GM10248 (cell line): ENCODE results near the gene LHX4.

Experiments used
- CTCF ChIA-PET: fragments of 300-600 bp; sonication (Branson Sonifier 250); formaldehyde crosslinking; extraction: SDS; loops from one replicate; lab custom pipeline; 2021; ENCODE audit warnings: antibody characterized with exemption; lab: Yijun Ruan, JAX
- POLR2A ChIA-PET: fragments of 350-650 bp; sonication (Branson Sonifier 250); formaldehyde crosslinking; extraction: SDS; loops from one replicate; lab custom pipeline; 2020; ENCODE audit warnings: antibody characterized with exemption; lab: Yijun Ruan, JAX
- DNase-seq: peaks from one replicate; pipeline ENCODE4 v3.0.0; 2012; ENCODE audit errors: extremely low spot score
- TF ChIP-seq, protein P1 (sequence below): IDR thresholded peaks from 2 replicates; pipeline ENCODE4 v1.5.1; 2012; ENCODE audit warnings: mild to moderate bottlenecking, low read depth; ENCODE audit errors: extremely low read depth, missing control alignments, control extremely low read depth

Gene LHX4

DNA sequence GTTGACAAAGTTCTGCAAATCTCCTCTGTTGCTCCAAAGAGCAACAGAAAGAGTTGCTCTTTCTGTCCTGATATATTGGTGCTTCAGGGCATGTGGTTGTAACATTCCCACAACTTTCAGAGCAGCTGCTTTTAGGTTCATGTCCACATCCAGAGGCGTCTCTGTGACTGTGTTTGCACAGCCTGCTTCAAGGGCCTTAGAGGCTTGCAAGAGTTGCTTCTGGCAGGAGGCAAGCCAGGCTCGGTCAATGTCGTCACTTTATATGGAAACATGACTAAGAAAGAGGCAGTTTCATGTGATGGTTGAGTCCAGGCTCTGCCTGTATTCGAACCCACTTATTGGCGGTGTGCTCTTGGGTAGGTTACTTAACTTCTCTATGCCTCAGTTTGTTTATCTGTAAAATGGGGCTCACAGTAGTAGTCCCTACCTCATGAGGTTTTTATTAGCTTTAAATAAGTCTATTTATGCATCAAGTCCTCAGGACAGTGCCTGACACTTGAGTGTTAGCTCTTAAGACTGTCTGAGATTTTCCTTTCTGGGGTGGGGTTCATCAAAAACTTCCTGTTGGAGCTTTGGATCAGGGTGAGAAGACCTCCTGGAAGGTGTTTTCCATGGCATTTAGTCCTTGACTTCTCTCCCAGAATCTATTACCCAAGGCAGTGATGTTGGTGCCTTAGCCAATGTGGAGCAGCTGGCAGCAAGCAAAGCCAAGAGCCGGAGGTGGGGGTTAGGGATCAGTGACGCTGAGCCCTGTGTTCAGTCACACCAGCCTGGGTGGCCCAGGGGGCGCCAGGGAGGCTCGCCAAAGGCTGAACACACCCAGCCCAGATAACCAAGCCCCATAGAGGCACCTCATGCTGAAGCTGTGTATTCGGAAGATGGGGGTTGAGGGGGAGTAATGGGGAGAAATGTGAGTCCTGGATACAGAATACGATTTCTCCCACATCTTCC lies 18.9 kb downstream of the LHX4 start:
- TF ChIP-seq, protein P1, sequence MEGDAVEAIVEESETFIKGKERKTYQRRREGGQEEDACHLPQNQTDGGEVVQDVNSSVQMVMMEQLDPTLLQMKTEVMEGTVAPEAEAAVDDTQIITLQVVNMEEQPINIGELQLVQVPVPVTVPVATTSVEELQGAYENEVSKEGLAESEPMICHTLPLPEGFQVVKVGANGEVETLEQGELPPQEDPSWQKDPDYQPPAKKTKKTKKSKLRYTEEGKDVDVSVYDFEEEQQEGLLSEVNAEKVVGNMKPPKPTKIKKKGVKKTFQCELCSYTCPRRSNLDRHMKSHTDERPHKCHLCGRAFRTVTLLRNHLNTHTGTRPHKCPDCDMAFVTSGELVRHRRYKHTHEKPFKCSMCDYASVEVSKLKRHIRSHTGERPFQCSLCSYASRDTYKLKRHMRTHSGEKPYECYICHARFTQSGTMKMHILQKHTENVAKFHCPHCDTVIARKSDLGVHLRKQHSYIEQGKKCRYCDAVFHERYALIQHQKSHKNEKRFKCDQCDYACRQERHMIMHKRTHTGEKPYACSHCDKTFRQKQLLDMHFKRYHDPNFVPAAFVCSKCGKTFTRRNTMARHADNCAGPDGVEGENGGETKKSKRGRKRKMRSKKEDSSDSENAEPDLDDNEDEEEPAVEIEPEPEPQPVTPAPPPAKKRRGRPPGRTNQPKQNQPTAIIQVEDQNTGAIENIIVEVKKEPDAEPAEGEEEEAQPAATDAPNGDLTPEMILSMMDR, result no peak
- no peak for DNase-seq
- ChIA-PET CTCF (interaction anchor here (1.2 to 1.7 kb wide), 6 partner anchors 11 to 234 kb away, joined by 3 to 13 read pairs (median 4); no protein-coding TSS in a partner anchor), POLR2A (no interaction called here)

GRCh38 chr1:180249725-180250498 lies 19.8 kb downstream of the LHX4 start:
- CTCF ChIA-PET, result interaction anchor here (1.2 to 4.5 kb wide), 6 partner anchors 11 to 233 kb away, joined by 3 to 38 read pairs (median 6); no protein-coding TSS in a partner anchor
- TF ChIP-seq, protein P1, result no peak
- POLR2A ChIA-PET, result no interaction called here
- no peak for DNase-seq

- CTCF ChIA-PET, result interaction anchor here (1.4 to 4.5 kb wide), 3 partner anchors 12 to 232 kb away, joined by 3 to 38 read pairs (median 3); no protein-coding TSS in a partner anchor
- DNase-seq, result no peak
- POLR2A ChIA-PET, result no interaction called here
- TF ChIP-seq, protein P1, result no peak
Measured at GRCh38 chr1:180250499-180250770, 20.4 kb downstream of the LHX4 start.

DNA sequence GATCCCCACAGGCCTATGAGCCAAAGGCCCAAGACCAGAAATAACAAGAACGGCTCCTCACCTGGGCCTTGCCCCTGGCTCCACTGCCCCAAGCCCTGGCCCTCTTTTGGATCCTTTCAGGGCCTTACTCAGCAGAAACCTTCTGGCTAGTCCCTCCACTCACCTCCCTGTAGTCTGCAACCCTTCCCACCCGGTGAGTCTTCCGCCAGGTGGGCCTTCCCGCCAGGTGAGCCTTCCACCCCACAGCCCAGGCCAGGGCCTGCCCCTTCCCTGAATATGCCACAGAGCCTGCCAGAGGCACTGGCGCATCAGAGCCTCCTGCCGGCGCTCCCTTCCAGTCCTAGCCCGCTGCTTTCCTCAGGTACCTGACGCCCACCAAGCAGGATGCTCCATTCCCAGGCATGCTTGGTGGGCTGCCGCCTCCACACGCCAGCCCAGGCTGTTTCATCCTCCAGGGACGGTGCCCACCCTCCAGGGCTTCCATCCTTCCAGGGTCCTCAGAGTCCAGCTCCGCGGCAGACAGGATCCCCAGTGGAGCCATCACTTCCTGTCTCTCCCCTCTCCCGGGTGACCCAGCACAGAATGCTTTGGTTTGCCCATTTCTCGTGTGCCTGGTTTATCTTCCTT lies 20.9 kb downstream of the LHX4 start:
- CTCF ChIA-PET, result interaction anchor here (3.4 to 4.5 kb wide), 2 partner anchors 228 to 232 kb away, joined by 38 to 40 read pairs; no protein-coding TSS in a partner anchor
- no peak for DNase-seq
- TF ChIP-seq, protein P1, result no peak
- POLR2A ChIA-PET, result no interaction called here

- ChIA-PET CTCF (interaction anchor here (1.3 to 4.5 kb wide), 12 partner anchors 10 to 250 kb away, joined by 3 to 40 read pairs (median 8); no protein-coding TSS in a partner anchor), POLR2A (no interaction called here)
- no peak for DNase-seq
- TF ChIP-seq, protein P1, result no peak
Measured at GRCh38 chr1:180251526-180252305, 21.7 kb downstream of the LHX4 start.
